H9 (cell line): ENCODE results near the gene MIS18BP1. TPM values are rescaled to one million over a fixed set of nuclear protein-coding genes. Genes with fewer than 3 reads are reported as not detected.

Experiments used
- DNase-seq: peaks from one replicate; pipeline ENCODE4 v3.0.0-alpha.2; 2017
- H2AFZ ChIP-seq: one replicate; pipeline ENCODE4 v1.6.1; 2013; ENCODE audit warnings: mild to moderate bottlenecking, low read length, control low read depth, moderate library complexity
- H2AK5ac ChIP-seq: 2 replicates; pipeline ENCODE4 v1.6.1; 2013; ENCODE audit warnings: low read length, control low read depth, mixed read lengths; ENCODE audit not compliant: insufficient read length
- H2BK120ac ChIP-seq: one replicate; pipeline ENCODE4 v1.6.1; 2013; ENCODE audit warnings: low read depth, mild to moderate bottlenecking, low read length, control low read depth, inconsistent platforms; ENCODE audit not compliant: poor library complexity, severe bottlenecking
- H2BK12ac ChIP-seq: 2 replicates; pipeline ENCODE4 v1.6.1; 2013; ENCODE audit warnings: low read length, control low read depth, mixed read lengths, low read depth; ENCODE audit not compliant: insufficient read length
- H2BK15ac ChIP-seq: 2 replicates; pipeline ENCODE4 v1.6.1; 2013; ENCODE audit warnings: low read depth, low read length, control low read depth
- H2BK20ac ChIP-seq: one replicate; pipeline ENCODE4 v1.6.1; 2013; ENCODE audit warnings: low read depth, mild to moderate bottlenecking, low read length, control low read depth, inconsistent platforms; ENCODE audit not compliant: poor library complexity, severe bottlenecking
- H2BK5ac ChIP-seq: 2 replicates; pipeline ENCODE4 v1.6.1; 2013; ENCODE audit warnings: low read length, control low read depth, mixed read lengths; ENCODE audit not compliant: insufficient read length
- H3K14ac ChIP-seq: 2 replicates; pipeline ENCODE4 v1.6.1; 2013; ENCODE audit warnings: low read length, control low read depth; ENCODE audit not compliant: insufficient read depth
- H3K18ac ChIP-seq: 2 replicates; pipeline ENCODE4 v1.6.1; 2013; ENCODE audit warnings: low read depth, mild to moderate bottlenecking, mixed read lengths, low read length, control low read depth; ENCODE audit not compliant: insufficient read length
- H3K23ac ChIP-seq: 2 replicates; pipeline ENCODE4 v1.6.1; 2013; ENCODE audit warnings: low read length, control low read depth, mixed read lengths, low read depth; ENCODE audit not compliant: insufficient read length
- H3K23me2 ChIP-seq: 2 replicates; pipeline ENCODE4 v1.6.1; 2013; ENCODE audit warnings: low read depth, mild to moderate bottlenecking, mixed read lengths, low read length, control low read depth; ENCODE audit not compliant: insufficient read length, poor library complexity, severe bottlenecking
- H3K27ac ChIP-seq: 2 replicates; pipeline ENCODE4 v1.5.1; 2013; ENCODE audit warnings: low read length, control low read depth, mixed read lengths, low read depth; ENCODE audit not compliant: insufficient read length
- H3K27me3 ChIP-seq: 2 replicates; pipeline ENCODE4 v1.6.1; 2013; ENCODE audit warnings: low read length, control low read depth, inconsistent platforms; ENCODE audit not compliant: insufficient read depth
- H3K4ac ChIP-seq: 2 replicates; pipeline ENCODE4 v1.6.1; 2013; ENCODE audit warnings: low read depth, mild to moderate bottlenecking, control low read depth, inconsistent platforms, low read length, moderate library complexity
- H3K4me1 ChIP-seq: 2 replicates; pipeline ENCODE4 v1.6.1; 2013; ENCODE audit warnings: low read length, control low read depth, inconsistent platforms; ENCODE audit not compliant: insufficient read depth
- H3K4me2 ChIP-seq: 2 replicates; pipeline ENCODE4 v1.6.1; 2013; ENCODE audit warnings: low read length, control low read depth, mixed read lengths; ENCODE audit not compliant: insufficient read length, insufficient read depth
- H3K56ac ChIP-seq: 2 replicates; pipeline ENCODE4 v1.6.1; 2013; ENCODE audit warnings: low read depth, mild to moderate bottlenecking, mixed read lengths, low read length, control low read depth; ENCODE audit not compliant: insufficient read length
- H3K79me1 ChIP-seq: 2 replicates; pipeline ENCODE4 v1.6.1; 2013; ENCODE audit warnings: low read depth, mild to moderate bottlenecking, moderate library complexity, low read length, control low read depth, inconsistent platforms; ENCODE audit not compliant: insufficient read depth, poor library complexity, severe bottlenecking
- H3K79me2 ChIP-seq: 2 replicates; pipeline ENCODE4 v1.6.1; 2013; ENCODE audit warnings: low read length, control low read depth, inconsistent platforms; ENCODE audit not compliant: insufficient read depth
- H3K9ac ChIP-seq: 2 replicates; pipeline ENCODE4 v1.6.1; 2013; ENCODE audit warnings: low read length, control low read depth, mixed read lengths; ENCODE audit not compliant: insufficient read length; ENCODE audit errors: extremely low read depth
- H3K9me3 ChIP-seq: one replicate; pipeline ENCODE4 v1.6.1; 2013; ENCODE audit warnings: low read depth, low read length, inconsistent platforms; ENCODE audit not compliant: control insufficient read depth
- H3T11ph ChIP-seq: one replicate; pipeline ENCODE4 v1.6.1; 2013; ENCODE audit warnings: mild to moderate bottlenecking, low read length, control low read depth, inconsistent platforms
- H4K20me1 ChIP-seq: one replicate; pipeline ENCODE4 v1.6.1; 2013; ENCODE audit not compliant: control insufficient read depth, insufficient read length, insufficient read depth
- H4K5ac ChIP-seq: 2 replicates; pipeline ENCODE4 v1.6.1; 2013; ENCODE audit warnings: low read depth, mild to moderate bottlenecking, mixed read lengths, low read length, control low read depth; ENCODE audit not compliant: insufficient read length
- H4K8ac ChIP-seq: replicated peaks from 2 replicates; pipeline ENCODE4 v1.6.1; 2013; ENCODE audit warnings: low read length, control low read depth, mixed read lengths, low read depth; ENCODE audit not compliant: insufficient read length
- H4K91ac ChIP-seq: 2 replicates; pipeline ENCODE4 v1.6.1; 2013; ENCODE audit warnings: low read depth, mild to moderate bottlenecking, moderate library complexity, mixed read lengths, low read length, control low read depth; ENCODE audit not compliant: insufficient read length
- H3K27ac Mint-ChIP-seq, 3 experiments: 2 replicates in 2 of 3; 3 replicates in 1 of 3; pipeline ENCODE4 v1.8.0; 2020 to 2021; ENCODE audit warnings: mixed read lengths in 3 of 3, mild to moderate bottlenecking in 1 of 3, moderate library complexity in 1 of 3
- H3K27me3 Mint-ChIP-seq: 2 replicates; pipeline ENCODE4 v1.8.0; 2021; ENCODE audit warnings: low read depth, mild to moderate bottlenecking, moderate library complexity, mixed read lengths
- H3K36me3 Mint-ChIP-seq, 3 experiments: 2 replicates in 2 of 3; 3 replicates in 1 of 3; pipeline ENCODE4 v1.8.0; 2020 to 2021; ENCODE audit warnings: low read depth in 3 of 3, mixed read lengths in 3 of 3; ENCODE audit not compliant: insufficient read depth in 1 of 3
- H3K4me1 Mint-ChIP-seq, 2 experiments: 2 replicates each; pipeline ENCODE4 v1.8.0; 2020; ENCODE audit warnings: mixed read lengths in 2 of 2
- H3K4me3 Mint-ChIP-seq, 2 experiments: 2 replicates in 1 of 2; 3 replicates in 1 of 2; pipeline ENCODE4 v1.8.0; 2020 to 2021; ENCODE audit warnings: mild to moderate bottlenecking in 2 of 2, mixed read lengths in 2 of 2, moderate library complexity in 1 of 2
- H3K9me3 Mint-ChIP-seq, 2 experiments: 2 replicates in 1 of 2; 3 replicates in 1 of 2; pipeline ENCODE4 v1.8.0; 2020; ENCODE audit warnings: mild to moderate bottlenecking in 2 of 2, mixed read lengths in 2 of 2, moderate library complexity in 1 of 2
- CTCF ChIP-seq: fragments of 200-600 bp; sonication (generic); conservative IDR thresholded peaks from 3 replicates; pipeline ENCODE4 v1.8.0; 2021; ENCODE audit warnings: antibody characterized with exemption, mild to moderate bottlenecking
- WGBS: extraction: QIAGEN DNeasy Blood & Tissue Kit; methylation state at CpG from one replicate; pipeline ENCODE4 v1.1.7; 2013; ENCODE audit warnings: missing lambda C conversion rate, low lambda C conversion rate, mixed read lengths; ENCODE audit not compliant: insufficient read length; ENCODE audit errors: extremely low coverage; 5-methylcytosine and 5-hydroxymethylcytosine counted together
- long read RNA-seq: library from polyadenylated mRNA; unstranded; transcript quantifications from one replicate; pipeline ENCODE4 v2.0.0, GENCODE V29; 2020
- total RNA-seq: library from RNA; stranded (reverse); gene quantifications from 2 replicates; pipeline ENCODE4 v1.2.1, GENCODE V29; 2021

Gene MIS18BP1
- 56.1 and 60.6 TPM in 2 replicates for total RNA-seq
- long read RNA-seq, full-length matches to known transcripts, result 11 of 188 reads
- long read RNA-seq, partial matches to known transcripts, result 158 of 188 reads
- long read RNA-seq, other reads (novel, unspliced or antisense), result 19 of 188 reads

- Histone ChIP-seq H3K27me3 (no peaks in the 10 kb centered on the region), H3K23ac (no peak within 1 kb of the TSS), H2BK20ac (no peak within 1 kb of the TSS), H2BK5ac (no peak within 1 kb of the TSS), H3K9me3 (no peaks in the 10 kb centered on the region), H2BK120ac (no peak within 1 kb of the TSS), H3K18ac (peak within 1 kb of the TSS; percentile 76), H2AK5ac (no peak within 1 kb of the TSS), H4K20me1 (no peaks in the 10 kb centered on the region), H3K56ac (no peak within 1 kb of the TSS), H3K27ac (no peak within 1 kb of the TSS), H3K23me2 (no peaks in the 10 kb centered on the region), H4K8ac (no peak within 1 kb of the TSS), H4K5ac (no peak within 1 kb of the TSS), H4K91ac (no peak within 1 kb of the TSS), H3K9ac (peak within 1 kb of the TSS; percentile 81), H3K79me1 (no peaks in the 10 kb centered on the region), H3K14ac (peak within 1 kb of the TSS; percentile 91; the same call in 1 of the 2 replicates), H3K4me1 (no peaks in the 10 kb centered on the region), H2BK12ac (no peak within 1 kb of the TSS), H3K79me2 (peaks cover 34% of the 10 kb centered on the region), H2BK15ac (no peak within 1 kb of the TSS), H3K4ac (no peak within 1 kb of the TSS), H2AFZ (no peak within 1 kb of the TSS), H3K4me2 (peak within 1 kb of the TSS; percentile 45), H3T11ph (no peak within 1 kb of the TSS)
- TF ChIP-seq CTCF, result peak; percentile 86
- H3K27ac Mint-ChIP-seq, result peak within 1 kb of the TSS; percentile 93 to 97 (median 94)
- WGBS, result no CpG with 5 or more reads among the region's 61 CpGs
- peak; percentile 96 for DNase-seq
- H3K27me3 Mint-ChIP-seq, result 0 out of 2 replicates have a peak, but pooled peaks cover 2% of the 10 kb centered on the region
- H3K4me3 Mint-ChIP-seq, result peak within 1 kb of the TSS; percentile 84 to 95
- H3K36me3 Mint-ChIP-seq, result peaks cover 9 to 12% (median 12%) of the 10 kb centered on the region in 3 experiments
- H3K4me1 Mint-ChIP-seq, result peaks cover 16 to 20% of the 10 kb centered on the region in 2 experiments
- H3K9me3 Mint-ChIP-seq, result peaks cover 10 to 12% of the 10 kb centered on the region in 2 experiments
Measured at GRCh38 chr14:45253070-45253753, at the start of gene MIS18BP1. Gene MIS18BP1, minus strand, starts transcription at chr14:45253202. Its CDS starts 5,916 bp downstream, at chr14:45247286.
